CD4-positive, alpha-beta T cell (primary cell): ENCODE data around the gene SLC12A5. TPM values are rescaled to one million over a fixed set of nuclear protein-coding genes. Genes with fewer than 3 reads are reported as not detected.
A peak's percentile ranks its signal among the peaks of the same experiment; 100 is the strongest.

Experiments
- ATAC-seq: fragments of 200-7000 bp; cut with Tn5 transposase; one replicate; pipeline ENCODE4 v1.10.0; 2022; ENCODE audit warnings: mild to moderate bottlenecking; ENCODE audit not compliant: poor library complexity
- CTCF ChIA-PET: fragments of 350-600 bp; sonication (Branson Sonifier 250); formaldehyde crosslinking; loops from one replicate; lab custom pipeline; 2021; ENCODE audit warnings: antibody characterized with exemption, inconsistent platforms; lab: Charles Lee
- POLR2A ChIA-PET: fragments of 350-600 bp; sonication (Branson Sonifier 250); formaldehyde crosslinking; loops from one replicate; lab custom pipeline; 2021; ENCODE audit warnings: antibody characterized with exemption, inconsistent platforms; lab: Charles Lee
- DNase-seq, 14 experiments: peaks; one replicate each; pipeline ENCODE4 v3.0.0-alpha.2; 2013 to 2020; ENCODE audit warnings: mixed read lengths in 2 of 14
- H3K27ac ChIP-seq, 2 donors: one replicate each; pipeline versions ENCODE4 v1.5.1 to v1.7.0; 2013; ENCODE audit warnings: low read length in 2 of 2, low read depth in 1 of 2, mild to moderate bottlenecking in 1 of 2
- H3K27me3 ChIP-seq, 2 experiments: 1 replicate in 1 of 2; 2 replicates in 1 of 2; pipeline versions ENCODE4 v1.6.1 to v1.7.0; 2013; ENCODE audit warnings: low read length in 2 of 2, control low read depth in 1 of 2, mild to moderate bottlenecking in 1 of 2, moderate library complexity in 1 of 2; ENCODE audit not compliant: insufficient read depth in 2 of 2, control insufficient read depth in 1 of 2
- H3K36me3 ChIP-seq: one replicate; pipeline ENCODE4 v1.6.1; 2013; ENCODE audit warnings: low read length, control low read depth; ENCODE audit not compliant: insufficient read depth
- H3K4me1 ChIP-seq: one replicate; pipeline ENCODE4 v1.6.1; 2013; ENCODE audit warnings: low read length, control low read depth; ENCODE audit not compliant: insufficient read depth
- H3K4me3 ChIP-seq: one replicate; pipeline ENCODE4 v1.5.1; 2013; ENCODE audit warnings: mild to moderate bottlenecking, low read length, moderate library complexity
- H3K9me3 ChIP-seq, 2 experiments: 1 replicate in 1 of 2; 2 replicates in 1 of 2; pipeline versions ENCODE4 v1.6.1 to v1.7.0; 2013; ENCODE audit warnings: low read length in 2 of 2, mild to moderate bottlenecking in 2 of 2, control low read depth in 1 of 2, moderate library complexity in 1 of 2; ENCODE audit not compliant: control insufficient read depth in 1 of 2, insufficient read depth in 1 of 2
- H3K27ac Mint-ChIP-seq: one replicate; pipeline ENCODE4 v1.8.0; 2020; ENCODE audit warnings: mixed read lengths
- H3K27me3 Mint-ChIP-seq: one replicate; pipeline ENCODE4 v1.8.0; 2021; ENCODE audit warnings: mixed read lengths
- H3K36me3 Mint-ChIP-seq: one replicate; pipeline ENCODE4 v1.8.0; 2021; ENCODE audit warnings: low read depth, mixed read lengths
- H3K4me1 Mint-ChIP-seq: one replicate; pipeline ENCODE4 v1.8.0; 2021; ENCODE audit warnings: low read depth, mixed read lengths
- H3K4me3 Mint-ChIP-seq: one replicate; pipeline ENCODE4 v1.8.0; 2020; ENCODE audit warnings: mild to moderate bottlenecking, mixed read lengths
- H3K9me3 Mint-ChIP-seq: one replicate; pipeline ENCODE4 v1.8.0; 2020; ENCODE audit warnings: mixed read lengths
- intact Hi-C, 2 experiments: fragments of 100-400 bp; cut with DNase I in 1 of 2; cut with micrococcal nuclease in 1 of 2; formaldehyde crosslinking; loops; one replicate each; pipeline versions ENCODE4 v1.15.1 to v1.9.0; 2023 to 2025; cut with DNase I, micrococcal nuclease
- total RNA-seq, 174 experiments: library from RNA in 2 of 174; stranded (reverse) in 2 of 174; gene quantifications; one replicate each; pipeline ENCODE4 v1.2.3 and lab custom pipeline; 2021 to 2026
- TF ChIP-seq, protein P1 (sequence below): fragments of 200-600 bp; IDR thresholded peaks from one replicate; pipeline ENCODE4 v1.8.0; 2022; ENCODE audit warnings: antibody characterized with exemption, mild to moderate bottlenecking

Gene SLC12A5
- total RNA-seq, 2 experiments from 2014 or later = 1.3 to 2.4 TPM

DNA sequence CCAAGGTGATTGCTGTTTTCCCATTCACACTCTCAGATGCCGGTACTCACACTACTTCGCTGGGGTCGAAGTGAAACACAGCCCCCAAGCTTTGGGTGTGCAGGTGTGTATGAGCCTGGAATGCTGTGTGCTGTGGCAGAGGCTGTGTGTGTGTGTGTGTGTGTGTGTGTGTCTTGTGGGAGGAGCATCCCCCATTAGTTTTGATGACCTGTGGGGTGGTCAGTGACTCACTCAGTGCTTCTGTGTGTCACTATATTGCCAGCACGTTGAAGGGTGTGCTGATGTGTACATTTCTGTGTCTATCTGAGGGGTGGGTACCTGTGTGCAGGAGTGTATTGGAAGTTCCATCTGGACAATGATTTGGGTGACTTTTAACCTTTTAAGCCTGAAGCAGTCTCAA is 5.0 kb upstream of the SLC12A5 start:
- ATAC-seq (no peak), DNase-seq (no peak)
- intact Hi-C loops = loop anchor here (1.0 to 5.0 kb wide), 6 partner anchors 63 to 657 kb away; partner anchors contain the start of gene PCIF1 (in 1 of the 2)
- CTCF ChIA-PET = interaction anchor here (1.6 to 2.0 kb wide), 2 partner anchors 10 to 56 kb away, joined by 3 to 14 read pairs; no protein-coding TSS in a partner anchor
- Histone ChIP-seq H3K27ac (no peak overlapping the region), H3K27me3 (peaks cover 38 to 70% of the 10 kb centered on the region in 2 experiments), H3K4me1 (peaks cover 25% of the 10 kb centered on the region), H3K4me3 (no peak overlapping the region), H3K9me3 (peaks cover 0 to 12% of the 10 kb centered on the region in 2 experiments), H3K36me3 (no peaks in the 10 kb centered on the region)
- Mint-ChIP-seq H3K4me3 (peak overlapping the region; percentile 28), H3K27ac (no peak overlapping the region), H3K36me3 (no peaks in the 10 kb centered on the region), H3K4me1 (peaks cover 23% of the 10 kb centered on the region), H3K9me3 (no peaks in the 10 kb centered on the region), H3K27me3 (peaks cover 74% of the 10 kb centered on the region)
- POLR2A ChIA-PET = no interaction called here
- TF ChIP-seq, protein P1, sequence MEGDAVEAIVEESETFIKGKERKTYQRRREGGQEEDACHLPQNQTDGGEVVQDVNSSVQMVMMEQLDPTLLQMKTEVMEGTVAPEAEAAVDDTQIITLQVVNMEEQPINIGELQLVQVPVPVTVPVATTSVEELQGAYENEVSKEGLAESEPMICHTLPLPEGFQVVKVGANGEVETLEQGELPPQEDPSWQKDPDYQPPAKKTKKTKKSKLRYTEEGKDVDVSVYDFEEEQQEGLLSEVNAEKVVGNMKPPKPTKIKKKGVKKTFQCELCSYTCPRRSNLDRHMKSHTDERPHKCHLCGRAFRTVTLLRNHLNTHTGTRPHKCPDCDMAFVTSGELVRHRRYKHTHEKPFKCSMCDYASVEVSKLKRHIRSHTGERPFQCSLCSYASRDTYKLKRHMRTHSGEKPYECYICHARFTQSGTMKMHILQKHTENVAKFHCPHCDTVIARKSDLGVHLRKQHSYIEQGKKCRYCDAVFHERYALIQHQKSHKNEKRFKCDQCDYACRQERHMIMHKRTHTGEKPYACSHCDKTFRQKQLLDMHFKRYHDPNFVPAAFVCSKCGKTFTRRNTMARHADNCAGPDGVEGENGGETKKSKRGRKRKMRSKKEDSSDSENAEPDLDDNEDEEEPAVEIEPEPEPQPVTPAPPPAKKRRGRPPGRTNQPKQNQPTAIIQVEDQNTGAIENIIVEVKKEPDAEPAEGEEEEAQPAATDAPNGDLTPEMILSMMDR = no peak

- Histone ChIP-seq H3K27me3 (peaks cover 49 to 81% of the 10 kb centered on the region in 2 experiments), H3K36me3 (no peaks in the 10 kb centered on the region), H3K4me3 (no peak overlapping the region), H3K9me3 (peaks cover 0 to 26% of the 10 kb centered on the region in 2 experiments), H3K27ac (no peak overlapping the region), H3K4me1 (peaks cover 25% of the 10 kb centered on the region)
- TF ChIP-seq, protein P1 = no peak
- Mint-ChIP-seq H3K27me3 (peaks cover 81% of the 10 kb centered on the region), H3K36me3 (no peaks in the 10 kb centered on the region), H3K27ac (no peak overlapping the region), H3K4me3 (no peak overlapping the region), H3K9me3 (no peaks in the 10 kb centered on the region), H3K4me1 (peaks cover 23% of the 10 kb centered on the region)
- ChIA-PET POLR2A (no interaction called here), CTCF (no interaction called here)
- DNase-seq (no peak), ATAC-seq (no peak)
- intact Hi-C loops = no loop called here
These were observed 3.6 kb upstream of the SLC12A5 start for GRCh38 chr20:46025376-46025783.

DNA sequence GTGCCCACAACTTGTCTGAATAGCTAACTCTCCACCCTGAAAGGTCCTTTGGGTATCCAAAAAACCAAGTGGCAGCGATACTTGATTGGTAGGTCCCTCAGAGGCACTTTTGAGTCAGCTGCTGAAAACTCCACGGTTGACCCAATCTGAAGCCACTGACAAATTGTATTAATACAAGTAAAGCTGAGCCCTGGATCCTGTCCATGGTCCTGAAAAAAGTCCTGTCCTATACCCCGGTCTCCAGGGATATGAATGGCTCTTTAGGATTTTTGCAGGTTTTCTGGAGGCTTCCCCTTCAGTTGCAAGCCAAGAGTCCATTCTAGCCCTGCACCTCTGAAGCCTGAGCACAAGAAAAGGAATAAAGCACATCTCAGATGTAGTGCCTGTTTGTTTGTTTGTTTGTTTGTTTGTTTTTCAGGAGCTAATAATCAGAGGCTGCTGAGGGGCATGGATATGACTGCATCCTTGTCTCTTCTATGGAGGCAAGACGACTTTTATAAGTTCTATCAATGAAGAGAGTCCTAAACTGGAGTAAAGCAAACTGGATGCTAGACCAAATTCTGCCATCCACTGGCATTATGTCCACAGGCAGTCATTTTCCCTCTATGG is 1.7 kb upstream of the SLC12A5 start:
- H3K36me3 ChIP-seq = no peaks in the 10 kb centered on the region
- H3K27ac ChIP-seq = no peak overlapping the region
- H3K4me3 Mint-ChIP-seq = no peak overlapping the region
- ChIA-PET CTCF (interaction anchor here (1.5 kb wide), 1 partner anchor 14 kb away, joined by 6 read pairs; no protein-coding TSS in a partner anchor), POLR2A (no interaction called here)
- H3K36me3 Mint-ChIP-seq = no peaks in the 10 kb centered on the region
- H3K4me3 ChIP-seq = no peak overlapping the region
- peaks cover 0 to 37% of the 10 kb centered on the region in 2 experiments for H3K9me3 ChIP-seq
- peaks cover 10% of the 10 kb centered on the region for H3K4me1 ChIP-seq
- no peak for ATAC-seq
- peaks cover 78% of the 10 kb centered on the region for H3K27me3 Mint-ChIP-seq
- peak in 6 of 14 experiments; percentile 17 to 67 (median 32) for DNase-seq
- TF ChIP-seq, protein P1 = no peak
- intact Hi-C loops = no loop called here
- peaks cover 10% of the 10 kb centered on the region for H3K4me1 Mint-ChIP-seq
- H3K27me3 ChIP-seq = peaks cover 60 to 90% of the 10 kb centered on the region in 2 experiments
- H3K9me3 Mint-ChIP-seq = no peaks in the 10 kb centered on the region
- no peak overlapping the region for H3K27ac Mint-ChIP-seq
